Measurements from ENCODE around the gene CDKN2B.

GRCh38 chr9:22039258-22039657, 30.2 kb upstream of the CDKN2B start:
- TF ChIP-seq, protein P1, sequence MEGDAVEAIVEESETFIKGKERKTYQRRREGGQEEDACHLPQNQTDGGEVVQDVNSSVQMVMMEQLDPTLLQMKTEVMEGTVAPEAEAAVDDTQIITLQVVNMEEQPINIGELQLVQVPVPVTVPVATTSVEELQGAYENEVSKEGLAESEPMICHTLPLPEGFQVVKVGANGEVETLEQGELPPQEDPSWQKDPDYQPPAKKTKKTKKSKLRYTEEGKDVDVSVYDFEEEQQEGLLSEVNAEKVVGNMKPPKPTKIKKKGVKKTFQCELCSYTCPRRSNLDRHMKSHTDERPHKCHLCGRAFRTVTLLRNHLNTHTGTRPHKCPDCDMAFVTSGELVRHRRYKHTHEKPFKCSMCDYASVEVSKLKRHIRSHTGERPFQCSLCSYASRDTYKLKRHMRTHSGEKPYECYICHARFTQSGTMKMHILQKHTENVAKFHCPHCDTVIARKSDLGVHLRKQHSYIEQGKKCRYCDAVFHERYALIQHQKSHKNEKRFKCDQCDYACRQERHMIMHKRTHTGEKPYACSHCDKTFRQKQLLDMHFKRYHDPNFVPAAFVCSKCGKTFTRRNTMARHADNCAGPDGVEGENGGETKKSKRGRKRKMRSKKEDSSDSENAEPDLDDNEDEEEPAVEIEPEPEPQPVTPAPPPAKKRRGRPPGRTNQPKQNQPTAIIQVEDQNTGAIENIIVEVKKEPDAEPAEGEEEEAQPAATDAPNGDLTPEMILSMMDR (conservative IDR thresholded peaks at IDR 0.05; ENCODE audit: low read depth, low read length) = no peak
- TF ChIP-seq EZH2 (IDR thresholded peaks at IDR 0.05; ENCODE audit: low read length, unreplicated experiment) (no peak), EZH2phosphoT487 (IDR thresholded peaks at IDR 0.05; ENCODE audit: borderline replicate concordance, low read length) (no peak)

Data from PC-3 (cell line).